ENCODE measurements around the gene DNAJC27.

Gene DNAJC27

GRCh38 chr2:24907116-24907515, 64.6 kb downstream of the DNAJC27 start:
- Histone ChIP-seq H3K9ac (ENCODE audit: low read length) (no peak overlapping the region), H3K27me3 (ENCODE audit: insufficient read depth, low read length) (no peaks in the 10 kb centered on the region), H3K9me3 (ENCODE audit: low read length) (no peaks in the 10 kb centered on the region; the same call in 1 of the 2 replicates), H3K27ac (ENCODE audit: low read depth, low read length, poor library complexity, severe bottlenecking) (no peak overlapping the region), H3K9me2 (ENCODE audit: low read depth, low read length) (no peaks in the 10 kb centered on the region), H3F3A (ENCODE audit: insufficient read depth, low read length) (no peaks in the 10 kb centered on the region), H3K36me3 (ENCODE audit: insufficient read depth, low read length) (peaks cover 69% of the 10 kb centered on the region), H3K4me1 (ENCODE audit: insufficient read depth, low read length, severe bottlenecking) (no peaks in the 10 kb centered on the region), H2AFZ (ENCODE audit: low read length) (no peak overlapping the region), H4K20me1 (ENCODE audit: insufficient read depth, low read length) (no peaks in the 10 kb centered on the region), H3K4me3 (ENCODE audit: low read depth, low read length, poor library complexity, severe bottlenecking) (no peak overlapping the region), H3K79me2 (ENCODE audit: insufficient read depth, low read length) (0 out of 2 replicates have a peak, but pooled peaks cover 4% of the 10 kb centered on the region), H3K4me2 (ENCODE audit: low read length) (no peak overlapping the region)
- TF ChIP-seq EZH2 (IDR thresholded peaks at IDR 0.05; ENCODE audit: borderline replicate concordance, low read length) (no peak), CTCF (IDR thresholded peaks at IDR 0.05; ENCODE audit: low read length) (no peak)

- H3K27ac ChIP-seq (ENCODE audit: low read depth, low read length, poor library complexity, severe bottlenecking) = no peak overlapping the region
- no peaks in the 10 kb centered on the region for H3K4me1 ChIP-seq (ENCODE audit: insufficient read depth, low read length, severe bottlenecking)
- H3K9me3 ChIP-seq (ENCODE audit: low read length) = no peaks in the 10 kb centered on the region; the same call in 1 of the 2 replicates
- no peaks in the 10 kb centered on the region for H3K9me2 ChIP-seq (ENCODE audit: low read depth, low read length)
- no peaks in the 10 kb centered on the region for H3F3A ChIP-seq (ENCODE audit: insufficient read depth, low read length)
- H2AFZ ChIP-seq (ENCODE audit: low read length) = no peak overlapping the region
- H3K79me2 ChIP-seq (ENCODE audit: insufficient read depth, low read length) = 0 out of 2 replicates have a peak, but pooled peaks cover 4% of the 10 kb centered on the region
- H3K4me2 ChIP-seq (ENCODE audit: low read length) = no peak overlapping the region
- peaks cover 64% of the 10 kb centered on the region for H3K36me3 ChIP-seq (ENCODE audit: insufficient read depth, low read length)
- H3K9ac ChIP-seq (ENCODE audit: low read length) = no peak overlapping the region
- H3K4me3 ChIP-seq (ENCODE audit: low read depth, low read length, poor library complexity, severe bottlenecking) = no peak overlapping the region
- no peaks in the 10 kb centered on the region for H3K27me3 ChIP-seq (ENCODE audit: insufficient read depth, low read length)
- TF ChIP-seq EZH2 (IDR thresholded peaks at IDR 0.05; ENCODE audit: borderline replicate concordance, low read length) = no peak
- TF ChIP-seq CTCF (IDR thresholded peaks at IDR 0.05; ENCODE audit: low read length) = no peak
- H4K20me1 ChIP-seq (ENCODE audit: insufficient read depth, low read length) = no peaks in the 10 kb centered on the region
Observed at GRCh38 chr2:24906466-24906865, 65.3 kb downstream of the DNAJC27 start.

- no peak overlapping the region for H3K4me2 ChIP-seq (ENCODE audit: low read length)
- no peaks in the 10 kb centered on the region for H3K27me3 ChIP-seq (ENCODE audit: insufficient read depth, low read length)
- no peak overlapping the region for H3K27ac ChIP-seq (ENCODE audit: low read depth, low read length, poor library complexity, severe bottlenecking)
- no peaks in the 10 kb centered on the region for H3K79me2 ChIP-seq (ENCODE audit: insufficient read depth, low read length)
- H4K20me1 ChIP-seq (ENCODE audit: insufficient read depth, low read length) = no peaks in the 10 kb centered on the region
- TF ChIP-seq EZH2 (IDR thresholded peaks at IDR 0.05; ENCODE audit: borderline replicate concordance, low read length) (no peak), CTCF (IDR thresholded peaks at IDR 0.05; ENCODE audit: low read length) (no peak)
- no peak overlapping the region for H2AFZ ChIP-seq (ENCODE audit: low read length)
- peaks cover 1% of the 10 kb centered on the region; the same call in 1 of the 2 replicates for H3K9me3 ChIP-seq (ENCODE audit: low read length)
- no peaks in the 10 kb centered on the region for H3F3A ChIP-seq (ENCODE audit: insufficient read depth, low read length)
- no peaks in the 10 kb centered on the region for H3K9me2 ChIP-seq (ENCODE audit: low read depth, low read length)
- no peak overlapping the region for H3K9ac ChIP-seq (ENCODE audit: low read length)
- H3K4me3 ChIP-seq (ENCODE audit: low read depth, low read length, poor library complexity, severe bottlenecking) = no peak overlapping the region
- peaks cover 53% of the 10 kb centered on the region for H3K36me3 ChIP-seq (ENCODE audit: insufficient read depth, low read length)
- no peaks in the 10 kb centered on the region for H3K4me1 ChIP-seq (ENCODE audit: insufficient read depth, low read length, severe bottlenecking)
Observed at GRCh38 chr2:24903161-24904103, 68.3 kb downstream of the DNAJC27 start.

All from OCI-LY1 (cell line).